Measurements from ENCODE around the gene RAD51B. TPM values are rescaled to one million over a fixed set of nuclear protein-coding genes. Genes with fewer than 3 reads are reported as not detected.

Gene RAD51B
- total and polyA plus RNA-seq, 2 of the 13 experiments (the other 11 are each of a cell fraction or from before 2014, with no cell fraction given) = 7.0 to 9.5 TPM

DNA sequence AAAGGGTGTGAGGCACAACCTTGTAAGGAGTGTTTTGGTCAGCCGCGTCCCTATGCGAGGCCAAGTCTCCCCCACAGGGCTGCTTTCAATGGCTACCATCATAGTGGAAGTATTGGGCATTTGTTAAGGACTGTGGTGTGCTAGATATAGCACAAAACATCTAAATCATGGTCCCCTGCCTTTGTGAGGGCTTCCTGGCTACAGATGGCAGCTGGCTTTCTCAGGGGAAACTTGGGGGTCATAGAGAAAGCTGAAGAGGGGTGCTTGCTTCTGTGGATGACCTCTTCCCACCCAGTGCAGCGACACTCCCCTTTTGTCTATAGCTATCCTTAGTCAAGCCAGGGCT is 657.5 kb downstream of the RAD51B start (continued):
- TF ChIP-seq MYC (CRISPR knock-in tag; IDR thresholded peaks at IDR 0.05; ENCODE audit: borderline replicate concordance) (no peak), ZFYVE20 (CRISPR knock-in tag; IDR thresholded peaks at IDR 0.05; ENCODE audit: borderline replicate concordance, low read depth) (no peak), MIER3 (CRISPR knock-in tag; IDR thresholded peaks at IDR 0.05; ENCODE audit: borderline replicate concordance) (no peak), KDM5A (IDR thresholded peaks at IDR 0.05; ENCODE audit: borderline replicate concordance, low read length) (no peak)
- TF ChIP-seq, protein P1, sequence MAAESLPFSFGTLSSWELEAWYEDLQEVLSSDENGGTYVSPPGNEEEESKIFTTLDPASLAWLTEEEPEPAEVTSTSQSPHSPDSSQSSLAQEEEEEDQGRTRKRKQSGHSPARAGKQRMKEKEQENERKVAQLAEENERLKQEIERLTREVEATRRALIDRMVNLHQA (CRISPR knock-in tag; IDR thresholded peaks at IDR 0.05) = no peak

DNA sequence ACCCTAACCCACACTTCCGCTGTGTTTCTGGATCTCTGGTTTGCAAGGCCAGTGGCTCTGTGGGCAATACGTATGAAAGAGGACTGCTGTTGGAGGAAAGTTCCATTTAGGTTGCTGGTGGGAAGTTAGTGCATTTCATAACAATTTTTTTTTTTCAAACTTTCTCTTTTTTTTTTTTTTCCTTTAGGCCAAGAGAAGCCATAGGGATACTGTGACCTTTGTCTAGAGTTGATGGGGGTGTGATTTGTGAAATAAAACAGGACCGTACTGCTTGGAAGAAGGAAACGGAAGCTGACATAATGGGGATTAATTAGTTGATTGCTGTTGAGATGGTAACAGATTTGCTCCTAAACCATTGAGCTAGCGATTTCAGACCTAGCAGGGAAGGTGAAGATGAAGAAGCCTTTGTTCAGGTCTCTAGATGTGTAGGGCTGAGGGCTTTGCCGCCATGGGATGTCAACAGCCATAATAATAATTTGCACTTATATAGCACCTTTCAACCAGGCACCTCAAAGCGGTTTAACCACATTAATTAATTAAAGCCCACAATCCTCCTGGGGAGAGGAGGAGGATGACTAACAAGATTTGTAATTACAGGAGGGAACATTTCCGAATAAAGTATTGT is 658.0 kb downstream of the RAD51B start:
- H3K9me3 ChIP-seq (ENCODE audit: low read length) = no peaks in the 10 kb centered on the region
- no peak overlapping the region for H3K4me2 ChIP-seq (ENCODE audit: low read depth, low read length)
- ATAC-seq = no peak
- 98% methylated on average over 8 of the region's 8 CpGs for WGBS (ENCODE audit: low lambda C conversion rate)
- in situ Hi-C loops (cut with HindIII; ENCODE audit: extremely low pct_ligation_motif_present, low pct_unique_long_range_greater_than_20kb) = no loop called here
- no peaks in the 10 kb centered on the region for H3K27me3 ChIP-seq (ENCODE audit: control insufficient read depth in 1 of 2, insufficient read depth in 2 of 2, low read length in 2 of 2)
- H3K27ac ChIP-seq (ENCODE audit: extremely low read length, insufficient read depth, low read length) = no peak overlapping the region
- TF ChIP-seq RORA (CRISPR knock-in tag; IDR thresholded peaks at IDR 0.05) = no peak
- TF ChIP-seq CHCHD3 (CRISPR knock-in tag; IDR thresholded peaks at IDR 0.05) = no peak
- no peak for TF ChIP-seq ZNF143 (CRISPR knock-in tag; IDR thresholded peaks at IDR 0.05)
- TF ChIP-seq GPN1 (CRISPR knock-in tag; IDR thresholded peaks at IDR 0.05; ENCODE audit: borderline replicate concordance) = no peak
- TF ChIP-seq KLF9 (CRISPR knock-in tag; IDR thresholded peaks at IDR 0.05; ENCODE audit: low read depth) = no peak
- TF ChIP-seq, protein P2, sequence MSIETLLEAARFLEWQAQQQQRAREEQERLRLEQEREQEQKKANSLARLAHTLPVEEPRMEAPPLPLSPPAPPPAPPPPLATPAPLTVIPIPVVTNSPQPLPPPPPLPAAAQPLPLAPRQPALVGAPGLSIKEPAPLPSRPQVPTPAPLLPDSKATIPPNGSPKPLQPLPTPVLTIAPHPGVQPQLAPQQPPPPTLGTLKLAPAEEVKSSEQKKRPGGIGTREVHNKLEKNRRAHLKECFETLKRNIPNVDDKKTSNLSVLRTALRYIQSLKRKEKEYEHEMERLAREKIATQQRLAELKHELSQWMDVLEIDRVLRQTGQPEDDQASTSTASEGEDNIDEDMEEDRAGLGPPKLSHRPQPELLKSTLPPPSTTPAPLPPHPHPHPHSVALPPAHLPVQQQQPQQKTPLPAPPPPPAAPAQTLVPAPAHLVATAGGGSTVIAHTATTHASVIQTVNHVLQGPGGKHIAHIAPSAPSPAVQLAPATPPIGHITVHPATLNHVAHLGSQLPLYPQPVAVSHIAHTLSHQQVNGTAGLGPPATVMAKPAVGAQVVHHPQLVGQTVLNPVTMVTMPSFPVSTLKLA (IDR thresholded peaks at IDR 0.05) = no peak
- no peak for TF ChIP-seq ZNF501 (CRISPR knock-in tag; IDR thresholded peaks at IDR 0.05)
- TF ChIP-seq POLR2AphosphoS2 (IDR thresholded peaks at IDR 0.05; ENCODE audit: low read depth, low read length) = no peak
- TF ChIP-seq ZSCAN21 (CRISPR knock-in tag; IDR thresholded peaks at IDR 0.05; ENCODE audit: borderline replicate concordance) = no peak
- TF ChIP-seq, protein P3, sequence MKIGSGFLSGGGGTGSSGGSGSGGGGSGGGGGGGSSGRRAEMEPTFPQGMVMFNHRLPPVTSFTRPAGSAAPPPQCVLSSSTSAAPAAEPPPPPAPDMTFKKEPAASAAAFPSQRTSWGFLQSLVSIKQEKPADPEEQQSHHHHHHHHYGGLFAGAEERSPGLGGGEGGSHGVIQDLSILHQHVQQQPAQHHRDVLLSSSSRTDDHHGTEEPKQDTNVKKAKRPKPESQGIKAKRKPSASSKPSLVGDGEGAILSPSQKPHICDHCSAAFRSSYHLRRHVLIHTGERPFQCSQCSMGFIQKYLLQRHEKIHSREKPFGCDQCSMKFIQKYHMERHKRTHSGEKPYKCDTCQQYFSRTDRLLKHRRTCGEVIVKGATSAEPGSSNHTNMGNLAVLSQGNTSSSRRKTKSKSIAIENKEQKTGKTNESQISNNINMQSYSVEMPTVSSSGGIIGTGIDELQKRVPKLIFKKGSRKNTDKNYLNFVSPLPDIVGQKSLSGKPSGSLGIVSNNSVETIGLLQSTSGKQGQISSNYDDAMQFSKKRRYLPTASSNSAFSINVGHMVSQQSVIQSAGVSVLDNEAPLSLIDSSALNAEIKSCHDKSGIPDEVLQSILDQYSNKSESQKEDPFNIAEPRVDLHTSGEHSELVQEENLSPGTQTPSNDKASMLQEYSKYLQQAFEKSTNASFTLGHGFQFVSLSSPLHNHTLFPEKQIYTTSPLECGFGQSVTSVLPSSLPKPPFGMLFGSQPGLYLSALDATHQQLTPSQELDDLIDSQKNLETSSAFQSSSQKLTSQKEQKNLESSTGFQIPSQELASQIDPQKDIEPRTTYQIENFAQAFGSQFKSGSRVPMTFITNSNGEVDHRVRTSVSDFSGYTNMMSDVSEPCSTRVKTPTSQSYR (CRISPR knock-in tag; IDR thresholded peaks at IDR 0.05; ENCODE audit: borderline replicate concordance) = no peak
- no peak for TF ChIP-seq ZNF510 (CRISPR knock-in tag; IDR thresholded peaks at IDR 0.05; ENCODE audit: low read depth)
- no peak for TF ChIP-seq SMARCC2 (IDR thresholded peaks at IDR 0.05)
- ChIA-PET POLR2A (no interaction called here), CTCF (ENCODE audit: low intra/inter-chr PET ratio, low total read pairs) (no interaction called here)
- H3K4me3 ChIP-seq (replicated peaks in 1 of 3; ENCODE audit: insufficient read depth in 1 of 3, low read depth in 2 of 3, low read length in 3 of 3) = no peak overlapping the region
- peaks cover 24% of the 10 kb centered on the region for H3K4me1 ChIP-seq (ENCODE audit: insufficient read depth, low read length)
- H3K79me2 ChIP-seq (ENCODE audit: insufficient read depth, low read length) = no peaks in the 10 kb centered on the region
- H4K20me1 ChIP-seq (ENCODE audit: insufficient read depth, low read length) = no peaks in the 10 kb centered on the region
- H2AFZ ChIP-seq (ENCODE audit: low read length) = no peak overlapping the region
- H3K9ac ChIP-seq (ENCODE audit: insufficient read depth, low read depth, low read length) = no peak overlapping the region
- no peaks in the 10 kb centered on the region for H3K36me3 ChIP-seq (replicated peaks in 1 of 2; ENCODE audit: control insufficient read depth in 1 of 2, insufficient read depth in 2 of 2, low read length in 2 of 2)
- FAIRE-seq = no peak
- intact Hi-C loops (cut with micrococcal nuclease; ENCODE audit: unreplicated experiment) = no loop called here
- DNase-seq (ENCODE audit: low spot score) = no peak
- BruUV-seq (replicated peaks) = no TSS peak

All from HepG2 (cell line).